Effector memory CD4-positive, alpha-beta T cell (primary cell): ENCODE results near the gene CACNB1.

Source experiments
- DNase-seq, 3 donors: peaks; one replicate each; pipeline ENCODE4 v3.0.0-alpha.2; 2020
- H3K27ac ChIP-seq: 2 replicates; pipeline ENCODE4 v1.7.0; 2013; ENCODE audit warnings: mild to moderate bottlenecking, low read length, moderate library complexity; ENCODE audit not compliant: insufficient read depth, poor library complexity, severe bottlenecking
- H3K27me3 ChIP-seq: replicated peaks from 2 replicates; pipeline ENCODE4 v1.7.0; 2013; ENCODE audit warnings: mild to moderate bottlenecking, low read length; ENCODE audit not compliant: insufficient read depth, control insufficient read depth, poor library complexity, severe bottlenecking
- H3K36me3 ChIP-seq: 2 replicates; pipeline ENCODE4 v1.7.0; 2013; ENCODE audit warnings: mild to moderate bottlenecking, low read length, moderate library complexity; ENCODE audit not compliant: control insufficient read depth, insufficient read depth
- H3K4me1 ChIP-seq: 2 replicates; pipeline ENCODE4 v1.7.0; 2013; ENCODE audit warnings: low read length, mild to moderate bottlenecking; ENCODE audit not compliant: control insufficient read depth, insufficient read depth, poor library complexity, severe bottlenecking
- H3K4me3 ChIP-seq: 2 replicates; pipeline ENCODE4 v1.7.0; 2013; ENCODE audit warnings: low read length, low read depth, mild to moderate bottlenecking; ENCODE audit not compliant: insufficient read depth, poor library complexity, severe bottlenecking
- H3K9me3 ChIP-seq: 2 replicates; pipeline ENCODE4 v1.7.0; 2013; ENCODE audit warnings: mild to moderate bottlenecking, low read length, moderate library complexity; ENCODE audit not compliant: control insufficient read depth

CACNB1 gene

DNA sequence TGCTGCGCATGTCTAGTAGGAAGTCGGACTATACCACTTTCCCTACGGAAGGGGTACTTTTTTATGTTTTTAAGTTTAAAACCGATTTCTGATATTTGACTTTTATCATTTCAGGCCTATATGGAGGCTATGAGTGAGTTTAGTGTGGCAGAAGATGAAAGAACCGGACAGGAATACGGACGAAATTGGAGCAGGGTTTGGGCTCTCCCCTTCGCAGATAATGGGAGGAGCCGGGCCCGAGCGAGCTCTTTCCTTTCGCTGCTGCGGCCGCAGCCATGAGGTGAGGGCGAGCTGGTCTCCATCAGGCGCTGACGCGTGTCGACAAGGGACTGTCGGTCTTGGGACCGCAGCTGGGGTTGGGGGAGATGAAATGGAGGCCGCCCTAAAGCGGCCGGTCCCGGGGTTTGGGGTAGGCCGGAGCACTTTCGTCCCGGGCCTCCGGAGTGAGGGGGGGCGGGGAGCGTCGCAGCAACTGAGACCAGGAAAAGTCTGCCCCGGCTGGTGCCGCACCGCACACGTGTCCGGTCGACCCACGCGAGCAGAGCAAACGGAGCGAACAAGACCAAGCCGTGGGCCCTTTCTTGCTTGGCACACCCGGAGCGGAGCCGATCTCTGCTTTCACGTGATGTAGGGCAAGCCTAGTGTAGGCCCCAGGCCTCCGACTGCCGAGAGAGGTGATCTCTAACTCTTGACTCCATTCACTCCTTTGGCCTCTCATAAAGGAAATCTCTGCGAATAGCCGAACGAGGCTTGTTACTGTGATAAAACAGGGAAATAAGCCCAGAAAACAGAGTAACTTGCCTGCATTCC lies 2.8 kb upstream of the CACNB1 start, which contains the start of gene RPL19:
Gene RPL19 (plus strand): TSS at position 214 of the 810 bp plus-strand sequence. CDS start 62 bp downstream, at position 276.
- Histone ChIP-seq H3K4me1 (peaks cover 42% of the 10 kb centered on the region), H3K36me3 (peaks cover 35% of the 10 kb centered on the region)

DNA sequence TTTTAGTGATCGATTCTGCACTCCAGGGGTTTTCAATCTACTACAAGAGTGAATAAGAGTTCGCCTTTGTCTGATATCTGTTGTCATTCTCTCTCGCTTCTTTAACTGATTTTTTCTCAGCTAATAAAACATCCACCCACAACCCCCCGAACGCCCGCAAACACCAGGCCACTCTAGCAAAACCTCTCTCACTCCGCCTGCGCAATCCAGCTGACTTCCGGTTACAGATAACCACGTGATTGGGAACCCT lies 2.3 kb upstream of the CACNB1 start:
- peak; percentile 75 to 83 (median 80) for DNase-seq
- peaks cover 42% of the 10 kb centered on the region for H3K4me1 ChIP-seq
- H3K27me3 ChIP-seq, result no peaks in the 10 kb centered on the region
- H3K9me3 ChIP-seq, result no peaks in the 10 kb centered on the region
- peak overlapping the region; percentile 70 for H3K4me3 ChIP-seq
- peak overlapping the region; percentile 99 for H3K27ac ChIP-seq
- H3K36me3 ChIP-seq, result peaks cover 31% of the 10 kb centered on the region

More for the DNA sequence above, 2.8 kb upstream of the CACNB1 start, which contains the start of gene RPL19:
- H3K27ac ChIP-seq, result peak within 1 kb of the TSS; percentile 99
- no peaks in the 10 kb centered on the region for H3K27me3 ChIP-seq
- peak; percentile 68 to 74 (median 72) for DNase-seq
- H3K9me3 ChIP-seq, result no peaks in the 10 kb centered on the region
- H3K4me3 ChIP-seq, result peak within 1 kb of the TSS; percentile 70

DNA sequence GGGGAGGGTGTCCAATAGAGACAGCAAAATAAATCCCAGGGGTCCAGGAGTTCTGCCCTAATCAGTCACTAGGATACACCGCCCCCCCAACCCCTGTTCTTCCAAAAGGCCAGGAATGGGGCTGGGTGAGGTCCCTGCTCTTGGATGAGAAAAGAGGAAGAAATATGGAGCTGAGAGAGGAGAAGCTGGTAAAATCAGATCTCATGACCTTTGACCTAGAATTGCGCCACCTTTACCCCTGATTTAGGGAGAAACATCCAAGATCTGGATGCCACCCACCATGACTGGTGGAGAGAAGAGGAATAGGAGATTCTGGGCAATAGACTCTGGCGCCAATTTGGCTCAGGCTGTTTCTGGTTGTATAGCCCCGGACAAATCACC lies 707 bp upstream of the CACNB1 start:
- H3K4me1 ChIP-seq, result peaks cover 42% of the 10 kb centered on the region
- H3K9me3 ChIP-seq, result no peaks in the 10 kb centered on the region
- DNase-seq, result no peak
- peak overlapping the region; percentile 7 for H3K27ac ChIP-seq
- H3K27me3 ChIP-seq, result no peaks in the 10 kb centered on the region
- peak overlapping the region; percentile 74 for H3K4me3 ChIP-seq
- peaks cover 15% of the 10 kb centered on the region for H3K36me3 ChIP-seq

DNA sequence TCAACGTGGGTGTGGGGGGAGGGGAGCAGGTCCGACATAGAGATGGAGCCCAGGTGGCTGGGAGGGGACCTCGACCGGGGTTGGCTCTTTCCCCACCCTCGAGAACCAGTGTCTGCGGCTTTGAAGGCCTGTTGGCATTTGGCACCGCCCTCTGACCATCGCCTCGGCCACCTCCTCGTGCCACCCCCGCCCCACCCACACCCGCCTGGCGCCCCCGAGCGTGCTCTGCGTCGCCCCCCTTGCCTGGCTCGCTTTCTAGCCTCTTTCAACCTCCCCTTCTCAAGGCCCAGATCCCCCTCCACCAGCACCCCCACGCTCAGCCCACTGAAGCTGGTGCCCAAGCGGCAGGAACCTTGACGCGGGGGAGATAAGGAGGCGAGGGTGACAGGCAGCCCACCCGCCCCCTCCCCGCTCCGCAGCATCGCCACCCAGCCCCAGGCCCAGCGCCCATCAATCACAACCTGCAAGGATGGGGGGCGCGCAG lies 619 bp downstream of the CACNB1 start:
- H3K9me3 ChIP-seq, result no peaks in the 10 kb centered on the region
- peaks cover 2% of the 10 kb centered on the region for H3K36me3 ChIP-seq
- H3K27ac ChIP-seq, result peak overlapping the region; percentile 54
- no peaks in the 10 kb centered on the region for H3K27me3 ChIP-seq
- no peak for DNase-seq
- H3K4me3 ChIP-seq, result peak overlapping the region; percentile 74
- peaks cover 39% of the 10 kb centered on the region for H3K4me1 ChIP-seq

DNA sequence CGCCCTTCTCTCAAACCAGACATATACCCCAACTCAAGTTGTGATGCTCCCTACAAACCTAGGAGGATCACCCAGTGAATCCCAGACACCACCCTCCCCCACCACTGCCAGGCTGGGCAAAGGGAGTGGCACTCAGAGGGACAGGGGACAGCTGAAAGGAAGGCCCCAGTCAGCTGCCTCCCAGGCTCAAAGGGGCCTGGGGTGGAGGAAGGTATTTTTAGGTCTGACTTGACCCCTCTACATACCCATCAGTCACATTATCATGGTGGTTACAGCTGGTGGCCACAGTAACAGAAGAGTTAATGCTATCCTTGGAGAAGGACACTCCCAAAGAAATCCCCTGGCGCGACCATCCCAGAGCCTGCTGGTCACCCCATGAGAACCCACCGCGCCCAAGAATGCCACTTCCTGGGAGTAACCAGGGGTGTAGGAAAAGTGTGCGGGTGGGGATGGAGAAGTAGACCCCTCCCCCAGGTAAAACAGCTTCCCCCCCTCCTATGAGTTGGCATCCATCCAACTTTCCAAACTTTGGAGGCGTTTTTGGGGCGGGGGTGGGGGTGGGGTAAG lies 1.1 kb downstream of the CACNB1 start:
- no peaks in the 10 kb centered on the region for H3K36me3 ChIP-seq
- peaks cover 34% of the 10 kb centered on the region for H3K4me1 ChIP-seq
- no peak for DNase-seq
- no peaks in the 10 kb centered on the region for H3K27me3 ChIP-seq
- no peak overlapping the region for H3K4me3 ChIP-seq
- H3K27ac ChIP-seq, result no peak overlapping the region
- H3K9me3 ChIP-seq, result no peaks in the 10 kb centered on the region

DNA sequence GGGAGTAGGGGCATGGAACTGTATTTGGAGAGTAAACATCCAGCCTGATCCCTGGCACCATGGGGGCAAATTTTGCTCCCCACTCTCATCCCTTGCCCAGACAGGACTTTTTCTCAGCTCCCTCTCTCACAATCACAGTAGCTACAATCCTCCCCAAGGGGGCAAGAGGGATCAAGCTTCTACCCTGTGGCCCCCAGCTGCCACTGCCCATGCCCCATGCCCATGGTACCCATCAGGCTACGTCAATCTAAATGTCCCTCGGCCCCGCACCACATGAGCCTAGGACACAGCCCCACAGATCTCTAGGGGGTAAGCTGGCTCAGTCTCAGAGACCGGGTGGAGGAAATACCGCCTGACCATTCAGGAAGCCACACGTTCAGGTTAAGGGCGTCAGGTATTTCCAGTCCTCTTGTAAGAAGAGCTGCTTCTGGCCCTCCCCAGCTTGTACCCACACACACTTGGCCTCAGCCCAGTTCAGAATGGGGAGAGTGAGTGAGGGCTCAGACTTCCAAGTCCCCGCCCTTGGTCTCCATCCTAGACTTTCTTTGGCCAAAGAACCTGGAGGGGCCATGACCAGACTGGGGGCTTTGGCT lies 1.8 kb downstream of the CACNB1 start:
- Histone ChIP-seq H3K27me3 (no peaks in the 10 kb centered on the region), H3K36me3 (no peaks in the 10 kb centered on the region), H3K27ac (peak overlapping the region; percentile 30), H3K4me3 (no peak overlapping the region), H3K9me3 (no peaks in the 10 kb centered on the region), H3K4me1 (peaks cover 27% of the 10 kb centered on the region)
- DNase-seq, result no peak

DNA sequence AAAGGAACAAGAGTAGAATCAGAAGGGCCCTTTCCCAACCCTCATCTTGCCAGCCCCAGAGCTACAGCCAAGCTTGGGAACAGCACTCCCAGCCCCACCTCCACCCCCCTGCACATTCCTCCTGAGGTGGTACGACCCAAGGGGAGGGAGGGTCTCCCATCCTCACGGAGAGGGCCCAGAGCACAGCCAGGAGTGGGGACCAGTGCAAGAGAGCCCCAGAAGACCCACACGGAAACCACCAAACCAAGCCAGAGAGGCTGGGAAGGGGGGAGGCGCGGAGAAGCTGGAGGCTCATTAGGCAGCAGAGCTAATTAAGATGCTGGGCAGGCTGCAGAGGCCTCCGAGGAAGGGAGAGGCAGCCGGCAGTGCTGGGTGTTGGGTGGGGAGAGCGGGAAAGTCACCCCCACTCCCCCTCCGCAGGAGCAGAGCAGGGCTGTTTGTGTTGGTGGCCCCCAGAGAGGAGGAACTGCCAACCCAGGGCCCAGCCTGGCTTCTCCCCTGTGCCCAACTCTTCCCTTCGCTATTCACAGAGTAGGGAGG lies 2.4 kb downstream of the CACNB1 start:
- peaks cover 24% of the 10 kb centered on the region for H3K4me1 ChIP-seq

DNA sequence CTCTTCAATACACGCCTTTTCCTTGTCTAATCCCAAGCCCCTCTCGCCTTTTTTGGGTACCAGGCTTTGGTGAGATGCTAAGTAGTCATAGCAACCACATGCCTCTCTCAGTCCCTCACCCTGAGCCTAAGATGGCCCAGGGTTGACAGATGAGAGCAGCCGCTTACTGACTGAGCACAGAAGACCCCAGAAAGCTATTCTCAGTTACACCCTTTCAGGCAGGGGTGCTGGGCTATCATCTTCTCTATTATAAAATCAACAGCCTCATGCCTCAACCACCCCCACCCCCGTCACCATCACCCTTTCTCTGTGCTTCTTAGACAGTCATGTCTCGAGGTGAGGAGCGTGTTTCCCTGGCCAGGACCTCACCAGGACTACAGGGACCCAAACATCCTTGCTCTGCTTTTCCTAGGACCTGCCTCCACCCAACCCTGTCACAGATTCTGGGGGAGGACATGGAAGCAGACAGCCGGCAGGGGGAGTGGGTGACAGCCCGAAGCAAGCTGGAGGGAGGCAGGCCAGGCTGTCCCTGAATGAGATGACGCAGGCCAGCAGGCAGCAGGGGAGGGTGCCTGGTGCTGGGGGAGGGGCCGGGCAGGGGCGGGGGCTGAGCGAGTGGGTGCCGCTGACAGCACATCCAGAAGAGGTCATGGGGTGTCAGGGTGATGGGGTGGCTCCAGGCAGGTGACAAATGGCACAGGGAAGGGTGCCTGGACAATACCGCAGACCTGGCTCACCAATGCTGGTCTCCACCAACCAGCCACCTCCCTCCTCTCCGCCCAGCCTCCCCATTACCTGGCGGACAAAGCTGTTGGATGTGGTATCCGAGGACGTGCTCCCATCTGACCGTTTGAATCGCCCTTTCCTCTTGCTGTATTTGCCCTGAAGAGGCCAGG lies 3.1 kb downstream of the CACNB1 start:
- no peak overlapping the region for H3K4me3 ChIP-seq
- DNase-seq, result no peak

More for the DNA sequence above, 2.4 kb downstream of the CACNB1 start:
- no peak for DNase-seq
- H3K9me3 ChIP-seq, result no peaks in the 10 kb centered on the region
- no peaks in the 10 kb centered on the region for H3K27me3 ChIP-seq
- H3K36me3 ChIP-seq, result no peaks in the 10 kb centered on the region
- no peak overlapping the region for H3K4me3 ChIP-seq
- H3K27ac ChIP-seq, result no peak overlapping the region

DNA sequence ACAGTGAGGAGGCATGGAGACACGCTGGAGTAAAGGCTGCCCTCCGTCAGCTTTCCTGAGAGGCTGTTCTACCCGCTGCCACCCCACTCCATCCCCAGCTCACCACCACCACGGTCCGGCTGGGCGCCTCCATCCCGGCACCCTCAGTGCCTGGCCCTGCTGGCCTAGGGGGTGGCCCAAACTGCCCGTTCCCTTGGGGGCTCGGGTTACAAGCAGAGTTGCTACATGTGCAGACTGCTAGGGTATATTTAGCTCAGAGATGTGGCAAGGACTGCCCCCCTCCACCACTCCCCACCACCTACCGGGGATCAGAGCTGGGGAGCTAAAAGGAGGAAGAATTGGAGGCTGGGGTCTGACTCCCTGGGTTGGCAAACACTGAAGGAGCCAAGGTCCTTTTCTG lies 4.1 kb downstream of the CACNB1 start:
- Histone ChIP-seq H3K27me3 (no peaks in the 10 kb centered on the region), H3K9me3 (no peaks in the 10 kb centered on the region), H3K27ac (no peak overlapping the region), H3K4me3 (no peak overlapping the region), H3K36me3 (peaks cover under 1% of the 10 kb centered on the region), H3K4me1 (peaks cover 18% of the 10 kb centered on the region)
- no peak for DNase-seq

More for the DNA sequence above, 3.1 kb downstream of the CACNB1 start:
- Histone ChIP-seq H3K4me1 (peaks cover 24% of the 10 kb centered on the region), H3K27me3 (no peaks in the 10 kb centered on the region), H3K27ac (no peak overlapping the region), H3K36me3 (no peaks in the 10 kb centered on the region), H3K9me3 (no peaks in the 10 kb centered on the region)
